DLD1 (cell line): ENCODE results near the gene CDK11B.
"Not testable (repeated sequence)": the region's sequence is repeated elsewhere in the genome, so short reads cannot be mapped to it uniquely, and the experiment has no call there.

Experiments used
- in situ Hi-C: cut with HindIII; loops from 2 replicates; pipeline ENCODE4 v1.10.0; 2017; ENCODE audit warnings: low sequenced_read_pairs

CDK11B gene

GRCh38 chr1:1662830-1663560 is 4.2 kb upstream of the CDK11B start:
- in situ Hi-C loops = not testable (repeated sequence)

DNA sequence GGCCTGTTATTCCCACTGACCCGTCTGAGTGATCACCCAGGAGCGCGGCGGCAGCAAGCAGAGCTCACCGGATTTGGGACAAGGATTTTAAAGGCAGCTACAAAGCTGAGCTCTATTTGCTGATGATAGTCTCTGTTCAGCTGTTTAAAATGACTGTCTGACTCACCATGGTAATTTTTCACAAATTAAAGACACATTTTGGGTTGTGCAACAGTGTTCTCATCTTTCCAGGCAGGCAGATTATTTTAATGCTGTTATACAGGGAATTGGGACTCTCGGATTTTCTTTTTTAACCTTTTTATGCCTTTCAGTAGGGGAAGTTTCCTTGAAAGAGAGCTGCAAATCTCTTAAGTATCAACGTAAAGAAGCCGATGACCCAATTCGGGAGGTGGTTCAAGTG is 3.6 kb upstream of the CDK11B start:
- in situ Hi-C loops = not testable (repeated sequence)

- in situ Hi-C loops = not testable (repeated sequence)
Observed at GRCh38 chr1:1648265-1648664, 10.5 kb downstream of the CDK11B start.

- in situ Hi-C loops = not testable (repeated sequence)
Observed at GRCh38 chr1:1647567-1648241, 11.1 kb downstream of the CDK11B start.

DNA sequence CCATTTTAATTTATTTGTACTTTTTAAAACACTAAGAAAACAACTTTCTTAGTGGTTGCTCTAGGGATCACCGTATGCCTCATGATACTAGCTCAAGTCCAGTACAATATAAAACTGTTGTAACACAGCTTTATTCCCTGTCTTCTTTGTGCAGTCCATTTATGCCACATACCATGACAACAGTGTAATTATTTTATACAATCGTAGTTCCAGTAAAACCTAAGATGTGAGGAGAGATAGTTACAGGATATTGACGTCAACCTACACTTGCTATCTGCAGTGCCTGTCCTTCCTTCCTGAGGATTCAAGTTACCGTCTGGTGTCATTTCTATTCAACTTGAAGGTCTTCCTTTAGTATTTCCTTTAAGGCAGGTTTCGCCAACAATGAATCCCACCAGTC is 12.5 kb downstream of the CDK11B start:
- in situ Hi-C loops = not testable (repeated sequence)

DNA sequence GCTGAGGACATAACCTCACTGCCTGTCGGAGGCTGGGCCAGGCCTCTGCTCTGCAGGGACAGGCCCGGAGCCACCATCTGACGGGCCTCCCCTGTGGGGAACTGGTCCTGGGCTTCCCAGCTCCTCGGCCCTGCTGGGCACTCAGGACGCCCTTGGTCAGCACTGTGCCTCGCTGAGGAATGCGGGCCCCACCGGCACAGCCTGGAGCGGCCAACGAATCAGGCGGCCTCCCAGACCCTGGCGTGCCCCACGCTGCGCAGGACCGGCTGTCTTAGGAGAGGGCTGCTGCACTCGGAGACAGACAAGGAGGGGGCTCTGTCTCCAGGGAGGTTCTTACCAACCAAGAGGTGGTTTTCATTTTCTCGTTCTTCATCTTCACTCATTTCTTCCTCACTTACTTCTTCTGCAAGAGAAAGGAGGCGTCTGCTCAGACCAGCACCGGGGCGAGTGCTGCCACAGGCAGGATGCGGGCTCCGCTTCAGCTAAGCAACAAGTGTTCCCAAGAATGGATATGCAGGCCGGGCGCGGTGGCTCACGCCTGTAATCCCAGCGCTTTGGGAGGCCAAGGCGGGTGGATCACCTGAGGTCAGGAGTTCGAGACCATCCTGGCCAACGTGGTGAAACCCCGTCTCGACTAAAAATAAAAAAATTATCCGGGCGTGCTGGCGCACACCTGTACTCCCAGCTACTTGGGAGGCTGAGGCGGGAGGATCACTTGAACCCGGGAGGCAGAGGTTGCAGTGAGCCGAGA is 17.9 kb downstream of the CDK11B start:
- in situ Hi-C loops = not testable (repeated sequence)

DNA sequence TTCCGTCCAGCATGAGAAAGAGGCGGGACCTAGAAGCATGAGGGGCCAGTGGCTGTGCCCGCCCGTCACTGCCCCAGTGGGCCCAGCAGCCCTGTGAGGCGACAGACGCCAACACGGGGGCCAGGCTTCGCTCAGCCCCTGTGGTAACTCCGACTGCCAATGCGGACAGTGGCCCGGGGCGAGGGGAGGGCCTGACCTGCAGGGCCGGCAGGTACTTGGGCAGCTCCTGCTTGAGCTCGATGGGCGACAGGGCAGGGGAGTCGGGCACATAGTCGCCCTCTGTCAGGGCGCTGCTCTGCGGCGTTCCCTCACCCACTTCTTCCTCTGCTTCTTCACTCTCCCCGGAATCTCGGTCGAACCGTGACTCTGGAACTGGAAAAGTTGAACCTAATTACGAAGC is 18.7 kb downstream of the CDK11B start:
- in situ Hi-C loops = not testable (repeated sequence)

DNA sequence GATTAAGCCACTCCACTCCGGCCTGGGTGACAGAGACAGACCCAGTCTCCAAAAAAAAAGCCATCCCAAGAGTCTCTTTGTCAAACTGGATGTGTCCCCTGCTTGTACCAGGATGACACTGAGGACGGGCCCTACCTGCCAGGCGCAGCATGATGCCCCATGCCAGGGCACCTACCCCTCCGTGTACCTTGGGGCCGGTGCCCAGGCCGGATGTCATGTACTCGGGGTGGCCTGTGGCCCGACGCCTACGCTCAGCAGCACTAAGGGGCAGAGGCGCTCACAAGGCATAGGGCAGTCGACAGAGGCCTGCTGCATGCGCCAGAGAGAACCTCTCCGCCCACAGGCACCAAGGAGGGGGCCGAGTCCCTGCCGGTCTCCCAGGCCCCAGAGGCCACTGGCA is 19.4 kb downstream of the CDK11B start:
- in situ Hi-C loops = not testable (repeated sequence)

- in situ Hi-C loops = not testable (repeated sequence)
Observed at GRCh38 chr1:1638528-1638927, 20.3 kb downstream of the CDK11B start.

DNA sequence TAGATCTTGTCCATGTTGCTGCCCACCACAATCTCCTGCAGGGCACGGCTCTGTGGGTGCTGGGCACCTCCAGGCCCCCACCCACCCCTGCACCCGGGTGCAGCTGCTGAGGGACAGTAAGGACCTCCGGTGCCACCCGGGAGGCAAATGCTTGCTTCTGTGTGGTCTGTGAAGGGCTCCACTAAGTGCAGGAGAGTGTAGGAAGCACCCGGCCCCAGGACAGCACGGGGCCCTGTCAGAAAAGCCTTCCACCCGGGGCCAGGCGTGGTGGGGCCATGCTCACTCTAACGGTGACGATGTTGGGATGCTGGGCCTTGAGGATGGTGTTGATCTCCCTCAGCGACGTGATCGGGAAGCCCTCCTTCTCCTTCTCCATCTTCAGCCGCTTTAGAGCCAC is 21.3 kb downstream of the CDK11B start:
- in situ Hi-C loops = not testable (repeated sequence)

DNA sequence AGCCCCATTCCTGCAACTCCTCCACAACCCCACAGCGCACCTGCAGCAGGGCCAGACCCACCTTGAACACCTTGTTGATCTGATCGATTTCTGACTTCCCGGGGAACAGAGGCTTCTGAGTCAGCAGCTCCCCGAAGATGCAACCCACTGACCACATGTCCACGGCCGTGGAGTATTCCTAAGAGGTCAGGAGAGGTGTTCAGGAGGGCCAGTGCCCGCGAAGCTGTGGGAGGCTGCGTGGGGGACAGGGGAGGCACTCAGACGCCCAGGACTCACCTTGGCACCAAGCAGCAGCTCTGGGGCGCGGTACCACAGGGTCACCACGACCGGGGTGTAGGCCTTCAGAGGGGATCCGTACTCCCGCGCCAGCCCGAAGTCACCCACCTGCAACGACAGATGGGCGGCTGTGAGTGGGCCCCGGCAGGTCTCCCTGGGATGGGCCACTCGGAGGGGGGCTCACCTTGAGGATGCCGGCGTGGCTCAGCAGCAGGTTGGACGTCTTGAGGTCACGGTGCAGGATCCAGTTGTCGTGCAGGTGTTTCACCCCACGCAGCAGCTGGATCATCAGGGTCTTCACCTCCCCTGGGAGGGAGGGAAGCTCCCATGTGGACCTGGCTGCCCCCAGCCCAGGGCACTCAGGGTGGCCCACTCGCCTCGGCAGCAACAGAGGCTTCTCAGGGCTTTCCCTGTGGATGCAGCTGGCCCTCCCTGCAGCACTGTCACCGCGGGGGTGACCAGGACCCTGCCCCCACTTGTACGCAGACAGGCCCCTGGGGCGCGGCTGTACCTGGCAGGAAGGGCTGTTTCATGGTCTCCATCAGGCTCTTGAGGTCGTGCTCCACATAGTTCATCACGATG is 22.0 kb downstream of the CDK11B start:
- in situ Hi-C loops = not testable (repeated sequence)

- in situ Hi-C loops = not testable (repeated sequence)
Observed at GRCh38 chr1:1634613-1635012, 24.2 kb downstream of the CDK11B start.

- in situ Hi-C loops = not testable (repeated sequence)
Observed at GRCh38 chr1:1633409-1633808, 25.4 kb downstream of the CDK11B start.

DNA sequence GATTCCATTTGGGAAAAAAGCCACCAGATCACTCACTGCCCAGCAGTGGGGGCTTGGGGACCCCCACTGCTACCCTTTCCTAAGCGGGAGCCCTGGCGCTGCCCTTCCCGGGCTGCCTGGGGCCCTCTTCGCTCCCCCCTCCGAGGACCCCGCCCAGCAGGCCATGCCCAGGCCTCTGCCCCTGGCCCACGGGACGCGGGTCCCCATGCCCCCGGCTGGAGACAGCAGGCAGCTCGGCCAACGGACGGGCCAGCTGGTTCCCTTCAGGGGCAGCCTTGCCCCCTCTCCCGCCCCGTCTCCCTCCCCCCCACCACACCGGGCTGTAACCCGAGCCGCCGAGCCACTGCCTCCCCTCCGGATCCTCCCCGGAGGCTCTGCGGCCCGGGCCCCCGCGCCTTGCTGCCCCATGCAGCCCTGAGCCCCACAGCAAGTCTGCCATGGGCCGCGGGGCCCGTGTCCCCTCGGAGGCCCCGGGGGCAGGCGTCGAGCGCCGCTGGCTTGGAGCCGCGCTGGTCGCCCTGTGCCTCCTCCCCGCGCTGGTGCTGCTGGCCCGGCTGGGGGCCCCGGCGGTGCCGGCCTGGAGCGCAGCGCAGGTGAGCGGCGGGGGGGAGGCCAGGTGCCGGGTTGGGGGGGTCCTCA is 26.9 kb downstream of the CDK11B start, which contains the start of gene MMP23B:
TSS of gene MMP23B (plus strand) at position 392 of the 639 bp plus-strand sequence. CDS start at position 438, 46 bp downstream.
- in situ Hi-C loops = no loop called here

DNA sequence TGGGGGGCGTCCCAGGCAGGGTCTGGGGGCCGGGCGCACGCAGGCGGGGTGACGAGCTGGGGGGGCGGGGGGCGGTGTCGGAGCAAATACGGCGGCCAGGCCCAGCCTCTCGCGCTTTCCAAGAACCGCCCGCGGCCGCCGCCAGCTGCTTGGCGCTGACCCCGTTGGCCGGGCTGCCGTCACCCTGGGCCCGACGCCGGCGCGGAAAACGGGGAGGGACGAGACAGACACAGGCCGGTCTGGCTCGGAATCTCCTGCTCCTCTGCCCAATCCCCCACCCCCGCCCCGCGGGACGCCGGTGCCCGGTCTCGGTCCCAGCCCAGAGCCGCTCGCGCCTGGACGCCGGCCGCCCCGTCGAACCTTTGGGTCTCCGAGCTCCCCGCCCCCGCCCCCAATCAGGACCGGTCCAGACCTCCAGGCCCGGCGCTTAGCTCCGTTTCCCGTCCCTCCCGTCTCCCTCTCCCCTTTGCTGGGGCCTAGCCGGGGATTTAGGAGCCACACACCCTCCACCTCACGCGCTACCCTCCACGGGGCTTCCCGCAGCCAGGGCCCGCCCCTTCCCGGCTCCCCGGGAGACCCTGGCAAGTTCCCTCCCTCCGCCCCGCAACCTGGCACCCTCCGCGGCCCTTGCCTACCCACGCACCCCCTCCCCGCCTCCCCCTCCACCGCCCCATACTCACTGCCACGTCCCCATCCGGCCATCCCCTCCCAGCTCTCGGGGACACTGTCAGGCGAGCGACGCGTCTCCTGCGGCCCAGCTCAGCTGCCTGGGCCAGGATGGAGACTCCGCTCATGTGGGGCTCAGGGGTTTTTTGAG is 27.6 kb downstream of the CDK11B start:
- in situ Hi-C loops = no loop called here

DNA sequence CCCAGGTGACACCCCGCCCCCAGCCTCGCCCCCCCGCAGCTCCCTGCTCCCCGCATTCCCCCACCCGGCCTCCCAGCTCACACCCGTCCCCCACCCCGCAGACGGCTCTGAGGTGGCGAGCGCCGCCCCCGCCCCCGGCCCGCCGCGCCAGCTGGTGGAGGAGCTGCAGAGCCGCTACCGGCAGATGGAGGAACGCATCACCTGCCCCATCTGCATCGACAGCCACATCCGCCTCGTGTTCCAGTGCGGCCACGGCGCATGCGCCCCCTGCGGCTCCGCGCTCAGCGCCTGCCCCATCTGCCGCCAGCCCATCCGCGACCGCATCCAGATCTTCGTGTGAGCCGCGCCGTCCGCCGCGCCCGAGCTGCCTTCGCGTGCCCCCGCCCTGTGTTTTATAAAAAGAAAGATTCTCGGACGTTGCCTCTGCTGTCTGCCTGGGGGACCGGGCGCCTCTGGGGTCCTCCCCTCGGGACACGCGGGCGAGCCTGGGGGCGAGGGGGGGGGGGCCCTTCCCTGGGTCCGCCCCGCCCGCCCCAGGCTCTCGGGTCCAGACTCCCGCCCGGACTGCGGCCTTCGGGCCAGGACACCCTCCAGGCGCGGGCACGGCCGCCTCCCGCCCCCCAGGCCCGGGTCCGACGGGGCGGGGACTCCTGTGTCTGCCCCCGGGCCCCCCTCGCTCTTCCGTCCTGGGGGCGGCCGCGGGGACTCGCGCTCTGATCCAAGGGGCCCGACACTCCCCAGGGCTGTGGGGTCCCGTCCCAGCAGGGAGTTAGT is 28.4 kb downstream of the CDK11B start:
- in situ Hi-C loops = no loop called here

- in situ Hi-C loops = no loop called here
Observed at GRCh38 chr1:1629430-1630190, 29.2 kb downstream of the CDK11B start.
